Esophagus squamous epithelium (tissue), 4 donors: ENCODE measurements around the gene RAB4B.

ENCODE experiments used
- CTCF ChIP-seq, 6 experiments: fragments of 450-650 bp in 4 of 6; fragments of 200-600 bp in 2 of 6; sonication (generic) in 2 of 6; IDR thresholded peaks; one replicate each; pipeline ENCODE4 v1.5.1; 2016 to 2019; ENCODE audit warnings: antibody characterized with exemption in 6 of 6, mild to moderate bottlenecking in 4 of 6, moderate library complexity in 4 of 6
- POLR2A ChIP-seq, 4 donors: fragments of 450-650 bp; IDR thresholded peaks; one replicate each; pipeline ENCODE4 v1.6.1; 2017; ENCODE audit warnings: antibody characterized with exemption in 4 of 4, mild to moderate bottlenecking in 4 of 4, moderate library complexity in 3 of 4

DNA sequence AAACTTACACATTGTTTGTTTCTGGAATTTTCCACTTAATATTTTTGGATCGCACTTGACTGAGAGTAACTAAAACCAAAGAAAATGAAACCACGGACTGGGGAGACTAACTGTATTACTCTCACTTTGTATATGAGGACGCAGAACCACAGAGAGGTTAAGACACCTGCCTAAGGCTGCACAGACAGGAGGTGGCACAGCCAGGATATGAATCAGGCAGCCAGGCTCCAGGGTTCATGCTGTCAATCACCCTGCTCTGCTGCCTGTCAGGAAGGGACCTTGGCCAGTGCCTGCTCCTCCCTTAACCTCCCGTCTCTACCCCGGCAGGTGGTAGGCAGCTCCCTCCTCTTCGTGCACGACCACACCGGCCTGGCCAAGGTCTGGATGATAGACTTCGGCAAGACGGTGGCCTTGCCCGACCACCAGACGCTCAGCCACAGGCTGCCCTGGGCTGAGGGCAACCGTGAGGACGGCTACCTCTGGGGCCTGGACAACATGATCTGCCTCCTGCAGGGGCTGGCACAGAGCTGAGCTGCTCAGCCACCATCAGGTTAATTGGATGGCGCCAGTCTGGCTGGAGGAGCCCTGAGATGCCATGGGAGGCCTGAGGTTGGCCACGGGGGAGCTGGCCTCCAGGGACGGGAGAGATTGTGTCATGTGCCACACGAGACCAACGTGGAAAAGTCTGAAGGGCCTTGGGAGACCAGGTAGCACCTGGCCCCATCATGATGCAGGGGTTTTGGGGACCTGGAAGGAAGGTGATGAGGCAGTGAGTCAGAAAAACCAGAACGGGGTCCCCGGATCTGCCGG lies 38.8 kb upstream of the RAB4B start:
- no peak for TF ChIP-seq CTCF (IDR thresholded peaks at IDR 0.05)
- peak in 1 of 4 donors; percentile 12 for TF ChIP-seq POLR2A (IDR thresholded peaks at IDR 0.05)
